ENCODE measurements around the gene OR52H1. TPM values are rescaled to one million over a fixed set of nuclear protein-coding genes. Genes with fewer than 3 reads are reported as not detected.

OR52H1 gene
- polyA plus RNA-seq, result not detected in 2 replicates

DNA sequence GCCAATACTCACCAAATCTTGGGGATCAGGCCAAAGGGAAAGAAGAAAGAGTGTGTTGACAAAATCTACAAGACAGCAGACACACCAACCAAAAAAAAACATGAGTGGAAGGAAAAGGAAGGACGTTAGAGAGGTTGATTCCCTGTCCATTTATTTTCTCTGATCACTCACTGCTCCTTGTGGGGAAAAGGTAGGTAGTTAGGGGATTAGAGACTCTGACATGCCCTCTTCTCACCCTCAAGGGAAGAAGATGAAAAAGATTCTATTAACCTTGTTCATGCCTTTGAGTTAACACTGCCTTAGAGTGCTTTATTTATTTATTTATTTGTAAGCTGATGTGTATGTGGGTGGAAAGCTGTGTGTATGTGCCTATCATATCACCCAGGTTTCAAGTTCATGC is at the start of gene OR52H1:
OR52H1 (minus strand) TSS at position 101 of the 400 bp plus-strand sequence. CDS start 3,035 bp downstream, outside the sequence.

DNA sequence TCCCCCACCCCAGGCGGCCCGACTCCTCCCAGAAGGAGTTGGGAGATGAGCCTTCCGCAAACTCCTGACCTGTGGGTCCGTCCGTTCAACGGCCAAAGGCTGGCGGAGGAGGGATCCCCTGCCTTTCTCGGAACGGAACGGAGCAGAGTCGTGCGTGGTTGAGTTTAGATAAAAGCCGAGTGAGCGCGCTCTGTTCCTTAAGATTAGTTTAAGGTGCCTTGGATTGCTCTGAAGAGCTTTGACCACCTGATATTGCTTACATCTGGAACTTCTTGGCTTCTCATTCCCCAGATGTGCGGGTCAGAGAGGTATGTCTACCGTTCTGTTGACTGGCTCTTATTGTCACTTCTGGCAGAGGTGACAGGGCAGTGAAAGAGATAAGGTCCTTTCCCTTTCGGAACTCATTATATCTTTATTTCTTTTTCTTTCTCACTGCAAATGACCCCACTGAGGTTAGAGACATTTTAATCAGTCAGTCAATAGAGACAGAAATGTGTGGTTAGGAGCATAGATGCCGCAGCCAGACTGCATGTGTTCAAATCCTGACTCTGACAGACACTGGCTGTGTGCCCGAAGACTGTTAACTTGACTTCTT is 48.4 kb upstream of the OR52H1 start, which contains the start of gene TRIM6:
TRIM6 (plus strand) TSS at position 31 of the 595 bp plus-strand sequence; CDS start at position 292, 261 bp downstream.

DNA sequence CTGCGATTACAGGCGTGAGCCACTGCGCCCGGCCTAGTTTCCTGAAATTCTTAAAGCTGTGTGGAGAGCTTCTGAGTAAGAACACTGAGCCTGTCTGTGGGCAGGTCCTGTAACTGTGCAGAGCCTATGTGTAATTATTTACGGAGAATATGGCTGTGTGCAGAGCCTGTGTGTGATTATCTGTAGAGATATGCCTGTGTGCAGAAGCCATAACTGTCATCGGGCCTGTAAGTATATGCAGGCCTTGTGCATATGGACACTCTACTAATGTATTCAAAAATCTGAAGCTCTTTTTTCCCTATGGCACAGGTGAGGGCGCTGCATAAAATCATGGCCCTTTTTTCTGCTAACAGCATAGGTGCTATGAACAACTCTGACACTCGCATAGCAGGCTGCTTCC is 32.2 kb upstream of the OR52H1 start, which contains the start of gene OR52B6:
OR52B6 (plus strand) TSS at position 301 of the 400 bp plus-strand sequence; CDS start at position 301, 0 bp downstream.

DNA sequence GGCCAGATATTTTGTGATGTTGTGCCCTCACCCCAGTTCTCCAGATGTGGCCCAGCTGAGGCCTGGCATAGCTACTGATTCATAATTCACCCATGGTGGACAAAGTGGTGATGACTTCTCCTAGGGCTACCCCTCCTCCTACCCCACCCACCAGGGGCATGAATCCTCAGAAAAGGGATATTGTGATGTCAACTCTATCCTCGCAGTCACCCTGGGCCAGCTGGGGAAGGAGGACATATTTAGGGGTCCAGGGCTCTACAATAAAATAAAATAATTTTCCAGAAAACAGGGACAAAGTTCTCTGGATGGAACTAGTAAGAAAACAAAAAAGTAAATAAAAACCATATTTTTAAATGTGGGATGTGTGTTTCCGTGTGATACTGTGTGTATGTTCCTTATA is 31.7 kb downstream of the OR52H1 start, which contains the start of gene UBQLNL:
UBQLNL (minus strand) TSS at position 101 of the 400 bp plus-strand sequence. CDS start 258 bp downstream, outside the sequence.

DNA sequence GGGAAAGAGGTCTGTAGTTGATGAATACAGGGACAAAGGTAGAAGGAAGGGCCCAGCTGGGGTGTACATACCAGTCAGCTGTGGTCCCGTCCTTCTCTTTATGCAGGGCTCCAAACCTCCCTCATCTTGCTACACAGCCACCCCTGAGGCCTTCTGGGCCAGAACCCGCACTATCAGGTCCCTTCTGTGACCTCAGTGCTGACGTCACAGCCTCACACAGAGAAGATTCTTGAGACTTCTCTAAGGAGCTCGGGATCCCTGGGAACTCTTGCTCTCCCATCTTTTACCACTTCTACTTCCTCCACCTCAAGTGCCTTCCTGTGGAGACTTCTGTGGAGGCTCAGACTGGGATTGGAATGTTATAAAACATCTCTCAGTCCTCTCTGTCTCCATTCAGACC is 38.5 kb downstream of the OR52H1 start, which contains the start of gene UBQLN3:
UBQLN3 (minus strand) TSS at position 155 of the 400 bp plus-strand sequence. CDS start 399 bp downstream, outside the sequence.

Other genes with a start within 250 kb of the OR52H1 start
- not detected in 2 replicates for gene OR51B4, start 246.6 kb downstream of the OR52H1 start, polyA plus RNA-seq
- not detected in 2 replicates for gene OR51B2, start 224.2 kb downstream of the OR52H1 start, polyA plus RNA-seq
- gene OR51B5, start 205.0 kb downstream of the OR52H1 start, polyA plus RNA-seq, result 0.54 TPM in 1 of 2 replicates, not detected in the other
- not detected in 2 replicates for gene OR51B6, start 197.0 kb downstream of the OR52H1 start, polyA plus RNA-seq
- not detected in 2 replicates for gene OR51M1, start 164.7 kb downstream of the OR52H1 start, polyA plus RNA-seq
- gene OR51Q1, start 126.4 kb downstream of the OR52H1 start, polyA plus RNA-seq, result not detected in 2 replicates
- not detected in 2 replicates for gene OR51I1, start 107.0 kb downstream of the OR52H1 start, polyA plus RNA-seq
- gene OR51I2, start 99.2 kb downstream of the OR52H1 start, polyA plus RNA-seq, result not detected in 2 replicates
- not detected in 2 replicates for gene OR52D1, start 59.9 kb downstream of the OR52H1 start, polyA plus RNA-seq
- gene UBQLN3, start 38.6 kb downstream of the OR52H1 start, polyA plus RNA-seq, result not detected in 2 replicates
- gene UBQLNL, start 31.8 kb downstream of the OR52H1 start, polyA plus RNA-seq, result not detected in 2 replicates
- not detected in 2 replicates for gene OR52B6, start 32.3 kb upstream of the OR52H1 start, polyA plus RNA-seq
- gene TRIM6, start 48.1 kb upstream of the OR52H1 start, polyA plus RNA-seq, result 0.38 TPM in 1 of 2 replicates, not detected in the other
- not detected in 2 replicates for gene TRIM34, start 76.5 kb upstream of the OR52H1 start, polyA plus RNA-seq
- 0.56 and 4.4 TPM in 2 replicates for gene TRIM5, start 136.5 kb upstream of the OR52H1 start, polyA plus RNA-seq
- 1.2 TPM in 1 of 2 replicates, not detected in the other for gene TRIM22, start 141.2 kb upstream of the OR52H1 start, polyA plus RNA-seq
- not detected in 2 replicates for gene OR56B1, start 187.9 kb upstream of the OR52H1 start, polyA plus RNA-seq
- not detected in 2 replicates for gene OR52N4, start 205.7 kb upstream of the OR52H1 start, polyA plus RNA-seq
- not detected in 2 replicates for gene OR52N5, start 234.8 kb upstream of the OR52H1 start, polyA plus RNA-seq
- not detected in 2 replicates for gene OR52N1, start 242.7 kb upstream of the OR52H1 start, polyA plus RNA-seq